Activated T-cell treated with anti-CD3 and anti-CD28 coated beads for 24 hours (primary cell): ENCODE data around the gene PRCC.
"Not testable (repeated sequence)": the region's sequence is repeated elsewhere in the genome, so short reads cannot be mapped to it uniquely, and the experiment has no call there.

Experiments used
- DNase-seq: peaks from one replicate; pipeline ENCODE4 v3.0.0-alpha.2; 2020; ENCODE audit warnings: low read depth

PRCC gene

DNA sequence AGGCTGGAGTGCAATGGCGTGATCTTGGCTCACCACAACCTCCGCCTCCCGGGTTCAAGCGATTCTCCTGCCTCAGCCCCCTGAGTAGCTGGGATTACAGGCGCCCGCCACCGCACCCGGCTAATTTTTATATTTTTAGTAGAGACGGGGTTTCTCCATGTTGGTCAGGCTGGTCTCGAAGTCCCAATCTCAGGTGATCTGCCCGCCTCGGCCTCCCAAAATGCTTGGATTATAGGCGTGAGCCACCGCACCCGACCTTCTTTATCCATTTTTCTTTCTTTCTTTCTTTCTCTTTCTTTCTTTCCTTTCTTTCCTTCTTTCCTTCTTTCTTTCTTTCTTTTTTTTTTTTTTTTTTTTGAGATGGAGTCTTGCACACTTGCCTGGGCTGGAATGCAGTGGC, 2.2 kb upstream of the PRCC start:
- DNase-seq: not testable (repeated sequence)

DNA sequence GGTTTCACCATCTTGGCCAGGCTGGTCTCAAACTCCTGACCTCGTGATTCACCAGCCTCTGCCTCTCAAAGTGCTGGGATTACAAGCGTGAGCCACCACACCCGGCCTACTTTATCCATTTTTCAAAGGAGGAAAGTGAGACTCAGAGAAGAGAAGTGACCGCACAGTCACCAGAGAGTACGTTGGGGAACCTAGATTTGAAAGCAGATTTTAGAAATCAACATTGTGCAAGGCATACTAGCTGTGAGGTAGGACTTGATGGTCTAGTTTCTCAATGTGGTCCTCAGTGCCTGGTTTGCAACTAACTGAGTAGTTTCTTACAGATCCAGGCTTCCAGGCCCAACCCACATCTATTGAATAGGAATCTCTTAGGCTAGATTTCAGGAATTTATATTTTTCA, 1.7 kb upstream of the PRCC start:
- no peak for DNase-seq

DNA sequence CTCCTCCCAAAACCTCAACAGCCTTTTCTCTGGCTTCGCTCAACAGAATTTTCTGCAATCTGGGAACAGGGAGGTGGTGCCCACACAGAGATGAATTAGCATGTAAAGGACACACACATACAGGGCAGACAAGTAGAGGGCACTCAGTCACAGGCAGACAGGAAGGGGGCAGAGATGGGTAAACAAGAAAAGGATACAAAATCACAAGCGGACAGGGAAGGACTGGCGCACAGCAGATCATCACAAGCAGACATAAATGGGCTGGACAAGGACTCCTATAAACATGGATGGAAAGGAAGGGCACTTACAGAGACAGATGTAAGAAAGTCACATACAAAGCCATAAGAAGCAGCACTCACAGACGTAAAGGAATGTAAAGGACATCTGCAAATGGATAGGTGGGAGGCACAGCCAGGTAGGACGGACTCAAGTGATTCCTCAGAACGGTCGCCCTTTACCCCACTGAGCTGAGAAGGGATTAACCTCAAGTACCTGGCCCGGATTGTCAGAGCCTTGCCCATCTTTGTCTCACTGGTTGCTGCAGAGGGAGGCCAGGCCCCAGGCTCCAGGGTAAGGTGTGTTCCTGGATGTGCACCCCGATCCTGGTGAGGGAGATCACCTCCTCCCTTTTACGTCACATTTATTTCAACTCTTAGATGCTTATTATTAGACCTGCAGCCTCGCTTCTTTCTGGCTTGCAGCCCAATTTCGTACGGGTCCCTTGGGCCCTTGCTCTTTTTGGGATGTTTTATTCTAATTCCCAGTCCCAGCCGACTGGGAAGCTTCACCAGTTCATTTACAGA, 836 bp upstream of the PRCC start:
- DNase-seq: no peak

DNA sequence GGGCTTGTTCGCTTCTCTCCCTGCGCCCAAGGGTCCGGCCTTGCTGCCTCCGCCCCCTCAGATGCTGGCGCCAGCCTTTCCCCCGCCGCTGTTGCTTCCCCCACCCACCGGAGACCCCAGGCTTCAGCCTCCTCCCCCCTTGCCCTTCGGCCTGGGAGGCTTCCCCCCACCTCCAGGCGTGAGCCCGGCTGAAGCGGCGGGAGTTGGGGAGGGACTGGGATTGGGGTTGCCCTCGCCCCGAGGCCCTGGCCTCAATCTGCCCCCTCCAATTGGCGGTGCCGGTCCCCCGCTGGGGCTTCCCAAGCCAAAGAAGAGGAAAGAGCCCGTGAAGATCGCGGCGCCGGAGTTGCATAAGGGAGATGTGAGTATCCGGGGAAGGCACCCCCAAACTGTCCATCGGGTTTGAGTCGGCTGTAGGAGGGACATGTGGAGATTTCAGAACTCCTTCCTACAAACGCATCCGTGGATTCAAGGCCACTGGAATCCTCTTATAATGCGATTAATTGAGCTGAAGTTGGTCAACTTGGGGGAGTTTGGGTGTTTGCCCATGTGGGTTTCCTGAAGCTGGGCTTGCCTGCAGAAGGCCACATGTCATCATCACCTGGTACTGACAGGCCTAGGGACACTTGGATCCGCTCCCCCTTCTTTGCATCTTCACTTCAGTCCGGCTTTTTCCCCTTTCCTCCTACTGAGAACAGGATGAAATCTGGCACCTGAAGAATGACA, 707 bp downstream of the PRCC start:
- no peak for DNase-seq

DNA sequence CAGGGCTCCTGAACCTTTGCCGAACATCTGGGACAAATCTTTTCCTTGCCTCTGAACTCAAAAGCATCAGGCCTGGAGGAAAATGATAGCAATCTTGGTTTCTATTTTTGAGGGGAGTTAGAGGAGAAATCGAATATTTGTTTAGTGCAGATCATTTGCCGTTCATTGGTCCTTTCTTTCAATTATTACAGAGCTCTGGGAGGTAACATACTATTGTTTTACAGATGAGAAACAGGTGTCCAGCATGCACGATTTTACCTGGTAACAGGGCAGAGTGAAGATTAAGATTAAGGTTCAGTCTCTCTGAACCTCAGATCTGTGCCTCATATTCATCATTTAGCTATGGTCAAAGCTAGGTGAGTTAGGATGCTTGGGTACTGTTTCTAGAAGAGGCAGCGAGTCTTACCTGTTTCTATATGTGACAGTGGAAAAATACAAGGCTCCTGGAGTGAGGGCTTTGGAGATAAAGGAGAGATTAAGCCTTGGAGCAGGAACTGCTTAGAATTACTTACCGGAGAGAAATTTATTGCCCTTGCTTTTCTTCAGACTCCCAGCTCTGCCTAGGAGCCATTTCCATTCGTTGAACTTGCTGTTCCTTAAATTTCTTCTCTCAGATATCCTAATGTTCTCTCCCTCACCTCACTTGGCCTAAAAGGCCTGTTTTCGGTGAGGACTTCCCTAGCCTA, 1.4 kb downstream of the PRCC start:
- no peak for DNase-seq

DNA sequence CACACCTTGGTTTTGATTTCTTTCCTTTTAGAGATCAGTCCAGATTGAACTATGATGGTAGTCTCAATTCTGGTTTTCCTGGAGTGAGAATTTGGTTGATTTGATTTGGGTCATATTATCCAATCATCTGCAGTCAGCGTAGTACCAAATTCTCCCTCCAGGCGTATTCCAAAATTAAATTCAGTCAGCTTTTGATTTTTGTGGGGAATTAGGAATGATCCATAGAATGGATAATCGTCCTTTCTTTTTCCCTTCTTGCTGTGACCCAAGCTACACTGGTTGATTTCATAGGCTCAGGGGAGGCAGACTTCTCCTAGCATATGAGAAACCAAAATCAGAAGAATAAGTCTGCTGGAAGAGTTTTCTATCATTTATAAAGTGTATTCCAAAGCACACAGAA, 4.9 kb downstream of the PRCC start:
- no peak for DNase-seq

DNA sequence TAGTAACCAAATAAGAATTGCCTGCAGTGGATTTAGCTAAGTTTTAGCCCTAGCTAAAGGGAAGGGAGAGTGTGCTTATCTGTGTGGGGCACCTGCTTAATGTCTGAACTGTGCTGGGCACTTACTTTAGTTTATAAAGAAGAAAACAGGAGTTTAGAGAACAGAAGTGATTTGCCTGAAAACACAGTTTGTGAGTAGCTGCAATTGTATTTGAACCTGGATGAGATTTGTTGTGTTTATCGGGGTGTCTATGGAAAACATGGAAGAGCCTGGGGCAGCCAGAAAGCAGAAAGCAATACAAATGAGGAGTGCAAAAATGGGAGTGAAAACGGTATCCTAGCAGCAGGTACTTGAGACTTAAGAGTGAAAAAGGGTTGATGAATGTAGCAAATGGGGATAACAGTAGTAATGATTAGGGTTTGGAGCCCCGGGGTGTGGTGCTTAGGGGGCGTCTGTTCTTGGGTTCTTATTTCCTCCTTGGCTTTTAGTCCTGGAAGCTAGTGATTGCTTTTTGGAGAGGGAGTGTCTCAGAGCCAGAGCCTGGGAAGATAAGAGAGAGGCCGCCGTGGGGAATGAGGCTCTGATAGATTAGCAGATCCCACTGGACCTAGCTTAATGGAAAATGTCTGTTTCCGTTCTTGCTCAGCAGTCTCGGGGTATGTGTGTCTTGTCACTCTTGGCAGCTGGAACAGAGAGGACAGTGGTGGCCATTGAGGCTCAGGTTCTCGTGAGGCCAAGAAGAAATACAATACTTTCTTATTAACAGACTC, 5.6 kb downstream of the PRCC start:
- no peak for DNase-seq

DNA sequence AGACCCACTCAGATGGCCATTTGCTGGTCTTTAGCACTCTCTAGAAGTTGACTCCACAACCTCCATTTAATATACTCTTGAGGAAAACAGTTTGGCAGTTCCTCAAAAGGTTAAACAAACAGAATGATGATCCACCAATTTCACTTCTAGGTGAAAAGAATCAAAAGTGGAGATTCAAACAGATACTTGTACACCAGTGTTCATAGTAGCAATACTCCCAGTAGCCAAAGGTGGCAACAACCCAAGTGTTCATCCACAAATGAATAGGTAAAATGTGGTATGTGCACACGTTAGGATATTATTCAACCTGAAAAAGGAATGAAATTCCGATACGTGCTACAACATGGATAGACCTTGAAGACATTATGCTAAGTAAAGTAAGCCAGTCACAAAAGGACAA, 6.3 kb downstream of the PRCC start:
- no peak for DNase-seq

DNA sequence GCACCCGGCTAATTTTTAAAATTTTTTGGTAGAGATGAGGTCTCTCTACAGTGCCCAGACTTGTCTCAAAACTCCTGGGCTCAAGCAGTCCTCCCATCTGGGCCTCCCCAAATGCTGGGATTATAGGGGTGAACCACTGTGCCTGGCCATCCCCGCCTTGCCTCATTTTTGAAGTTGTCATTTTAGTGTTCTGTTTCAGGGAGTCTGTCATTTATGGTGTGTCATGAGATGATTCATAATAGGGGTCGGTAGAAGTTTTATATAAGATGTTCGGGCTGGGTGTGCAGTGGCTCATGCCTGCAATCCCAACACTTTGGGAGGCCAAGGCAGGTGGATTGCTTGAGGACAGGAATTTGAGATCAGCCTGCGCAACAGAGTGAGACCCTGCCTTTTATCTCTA, 8.5 kb downstream of the PRCC start:
- no peak for DNase-seq

DNA sequence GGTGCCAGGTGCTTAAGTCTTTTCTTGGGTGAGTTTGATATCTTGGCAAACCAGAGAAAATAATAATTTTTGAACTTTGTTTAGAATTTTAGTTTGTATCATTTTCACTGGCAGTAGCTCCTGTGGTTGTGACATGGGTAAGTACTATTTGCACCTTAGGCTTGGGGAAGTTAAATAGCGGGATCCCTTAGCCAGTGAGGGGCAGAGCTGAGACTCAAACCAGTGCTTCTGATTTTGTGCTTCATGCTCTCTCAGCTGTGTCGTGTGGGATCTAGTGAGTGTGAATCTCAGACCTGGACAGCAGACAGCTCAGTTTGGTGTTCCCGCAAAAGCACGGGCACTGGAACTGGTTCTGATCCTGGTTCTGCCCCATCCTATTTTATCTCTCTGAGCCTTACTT, 9.6 kb downstream of the PRCC start:
- no peak for DNase-seq

DNA sequence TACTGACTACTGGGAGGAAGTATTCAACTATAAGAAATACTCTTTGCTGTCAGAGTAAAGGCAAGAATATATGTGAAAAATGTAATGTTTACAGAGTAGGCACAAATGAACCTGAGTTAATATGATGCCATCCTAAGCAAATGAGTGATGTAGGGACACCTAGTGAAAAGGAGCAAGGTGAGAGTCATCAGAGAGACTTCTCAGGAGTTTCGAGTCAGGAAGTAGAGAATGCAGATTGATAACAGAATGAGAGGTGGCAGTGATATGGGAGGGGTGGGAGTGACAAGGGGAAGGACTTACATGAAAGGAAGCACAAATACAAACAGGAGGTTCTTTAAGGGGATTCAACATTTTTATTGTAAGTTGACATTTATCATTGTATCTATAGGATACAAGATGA, 10.2 kb downstream of the PRCC start:
- no peak for DNase-seq

DNA sequence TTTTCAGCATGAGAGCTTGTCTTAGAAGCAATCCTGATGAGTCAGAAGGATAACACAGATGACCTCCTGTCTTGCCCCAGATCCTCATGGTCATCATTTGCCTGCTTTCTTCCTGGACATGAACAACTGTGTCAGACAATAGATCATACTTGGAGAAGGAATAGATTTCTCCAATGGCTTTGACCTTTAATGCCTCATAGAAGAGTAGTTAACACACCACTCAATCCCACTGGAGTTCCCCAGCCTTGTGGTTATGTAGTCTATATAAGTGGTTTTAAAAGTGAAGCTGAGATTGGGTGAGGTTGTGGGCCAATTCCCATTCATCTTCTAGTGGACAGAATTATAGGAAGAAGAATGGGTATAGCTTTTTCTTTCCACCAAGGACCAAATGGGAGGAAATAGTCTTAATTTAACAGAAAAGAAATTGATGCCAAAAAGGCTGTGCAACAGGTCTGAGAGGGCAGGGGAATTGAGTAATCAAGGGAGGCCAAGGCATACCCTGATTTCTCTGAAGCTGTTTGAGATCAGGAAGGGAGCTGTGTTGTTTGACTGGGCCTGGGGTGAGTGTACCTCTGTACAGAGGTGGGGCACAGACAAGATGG, 14.4 kb downstream of the PRCC start:
- DNase-seq: no peak

DNA sequence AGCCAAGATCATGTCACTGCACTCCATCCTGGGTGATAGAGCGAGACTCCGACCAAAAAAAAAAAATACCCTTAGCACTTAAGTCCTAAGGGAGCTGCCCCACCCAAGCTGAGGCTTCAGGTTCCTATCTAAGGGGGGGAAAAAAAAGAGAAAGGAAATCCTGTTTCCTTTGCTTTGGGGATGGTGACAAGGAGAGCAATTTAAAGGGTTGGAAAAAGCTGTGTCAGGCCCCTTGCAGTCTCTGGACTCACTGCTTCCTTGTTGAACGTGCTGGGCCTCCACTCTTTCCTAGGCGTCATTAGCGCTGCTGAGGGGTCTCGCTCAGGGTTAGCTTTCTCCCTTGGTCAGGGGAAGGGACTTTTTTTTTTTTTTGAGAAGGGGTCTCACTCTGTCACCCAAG, 18.1 kb downstream of the PRCC start:
- no peak for DNase-seq

DNA sequence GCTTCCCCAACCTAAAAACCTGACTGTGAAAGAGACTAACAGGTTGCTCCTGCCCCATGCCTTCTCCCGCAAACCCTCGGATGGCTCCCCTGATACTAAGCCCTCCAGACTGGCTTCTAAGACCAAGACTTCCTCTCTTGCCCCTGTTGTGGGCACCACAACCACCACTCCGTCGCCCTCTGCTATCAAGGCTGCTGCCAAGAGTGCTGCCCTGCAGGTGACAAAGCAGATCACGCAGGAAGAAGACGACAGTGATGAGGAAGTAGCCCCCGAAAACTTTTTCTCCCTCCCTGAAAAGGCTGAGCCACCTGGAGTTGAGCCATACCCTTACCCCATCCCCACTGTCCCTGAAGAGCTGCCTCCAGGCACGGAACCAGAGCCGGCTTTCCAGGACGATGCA, 19.3 kb downstream of the PRCC start:
- DNase-seq: no peak

DNA sequence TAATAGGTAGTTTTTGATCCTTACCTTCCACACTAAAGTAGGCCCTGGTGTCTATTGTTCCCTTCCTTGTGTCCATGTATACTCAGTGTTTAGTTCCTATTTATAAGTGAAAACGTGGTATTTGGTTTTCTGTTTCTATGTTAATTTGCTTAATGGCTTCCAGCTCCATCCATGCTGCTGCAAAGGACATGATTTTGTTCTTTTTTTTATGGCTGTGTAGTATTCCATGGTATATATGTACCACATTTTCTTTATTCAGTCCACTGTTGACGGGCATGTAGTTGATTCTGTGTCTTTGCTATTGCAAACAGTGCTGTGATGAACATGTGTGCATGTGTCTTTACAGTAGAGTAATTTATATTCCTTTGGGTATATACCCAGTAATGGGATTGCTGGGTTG, 20.8 kb downstream of the PRCC start:
- DNase-seq: no peak

DNA sequence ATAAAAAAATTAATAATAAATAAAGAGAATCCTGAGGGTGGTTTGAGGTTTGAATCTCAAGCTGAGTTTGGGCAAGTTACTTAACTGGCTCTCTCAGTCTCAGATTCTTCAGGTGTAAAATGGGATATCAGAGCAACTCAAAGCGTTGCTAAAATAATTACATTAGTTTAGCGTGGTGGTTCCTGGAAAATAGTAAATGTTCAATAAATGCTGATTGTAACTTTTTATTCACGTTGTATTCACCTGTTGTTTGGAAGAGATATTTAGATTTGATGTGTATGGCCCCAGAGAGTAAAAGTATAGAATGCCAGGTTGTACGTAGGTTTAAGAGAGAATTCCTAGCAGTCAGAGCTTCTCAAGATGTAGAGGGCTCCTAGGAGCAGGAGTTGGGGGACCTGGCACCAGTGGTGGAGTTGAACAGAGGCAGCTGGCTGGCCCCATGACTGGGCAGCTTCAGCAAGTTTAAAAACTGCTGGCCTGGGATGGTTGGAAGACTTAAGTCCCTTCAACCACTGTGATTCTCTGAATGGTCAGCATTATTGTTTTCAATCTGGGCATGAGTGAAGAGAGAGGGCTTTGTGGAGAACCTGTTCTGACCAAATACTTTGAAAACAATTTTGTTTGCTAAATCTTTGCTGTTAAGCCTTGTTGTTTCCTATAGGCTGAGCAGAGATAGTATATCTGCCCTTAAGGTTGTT, 22.4 kb downstream of the PRCC start:
- DNase-seq: no peak

DNA sequence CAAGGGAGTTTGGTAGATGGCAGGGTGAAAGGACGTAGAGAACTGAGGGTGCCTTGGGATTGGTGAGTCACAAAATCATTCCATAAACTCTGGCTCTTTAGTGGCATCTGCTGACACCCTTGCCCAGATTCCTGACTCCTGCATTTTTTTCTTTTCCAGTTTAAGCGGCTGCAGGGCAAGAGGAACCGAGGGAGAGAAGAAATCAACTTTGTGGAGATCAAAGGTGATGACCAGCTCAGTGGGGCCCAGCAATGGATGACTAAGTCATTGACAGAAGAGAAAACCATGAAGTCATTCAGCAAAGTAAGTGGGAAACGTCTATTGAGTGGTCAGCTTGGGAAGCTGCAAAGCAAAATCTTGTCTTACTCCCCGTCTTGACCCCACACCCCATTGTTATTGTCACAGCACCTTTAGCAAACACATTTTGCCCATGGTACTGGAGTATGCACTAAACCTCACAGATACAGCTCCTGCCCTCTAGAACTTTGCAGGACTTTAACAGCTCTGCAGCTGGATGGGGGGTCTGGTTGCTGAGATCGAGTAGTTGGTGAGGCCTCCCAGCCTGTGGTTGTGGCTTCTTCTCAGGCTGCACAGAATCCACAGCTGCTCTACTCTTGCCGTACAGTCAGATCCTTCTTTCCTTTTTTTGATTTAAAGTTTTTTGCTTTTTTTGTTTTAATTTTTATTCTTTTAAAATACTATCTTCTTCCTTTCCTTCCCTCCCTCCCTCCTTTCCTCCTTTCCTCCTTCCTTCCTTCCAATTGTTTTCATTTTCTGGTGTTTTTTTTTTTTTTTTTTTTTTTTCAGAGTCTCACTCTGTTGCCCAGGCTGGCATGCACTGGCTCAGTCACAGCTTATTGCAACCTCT, 27.4 kb downstream of the PRCC start:
- DNase-seq: no peak

DNA sequence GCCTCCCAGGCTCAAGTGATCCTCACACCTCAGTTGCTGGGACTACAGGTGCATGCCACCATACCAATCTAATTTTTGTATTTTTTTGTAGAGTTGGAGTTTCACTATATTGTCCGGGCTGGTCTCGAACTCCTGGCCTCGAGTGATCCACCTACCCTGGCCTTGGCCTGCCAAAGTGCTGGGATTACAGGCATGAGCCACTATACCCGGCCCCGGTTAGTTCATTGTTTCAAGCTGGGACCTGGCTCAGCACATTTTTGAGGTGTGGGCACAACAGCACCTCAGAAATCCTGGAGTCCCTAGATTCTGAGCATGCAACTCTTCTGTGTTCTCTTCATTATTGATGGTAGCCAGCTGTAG, 28.0 kb downstream of the PRCC start:
- DNase-seq: no peak

DNA sequence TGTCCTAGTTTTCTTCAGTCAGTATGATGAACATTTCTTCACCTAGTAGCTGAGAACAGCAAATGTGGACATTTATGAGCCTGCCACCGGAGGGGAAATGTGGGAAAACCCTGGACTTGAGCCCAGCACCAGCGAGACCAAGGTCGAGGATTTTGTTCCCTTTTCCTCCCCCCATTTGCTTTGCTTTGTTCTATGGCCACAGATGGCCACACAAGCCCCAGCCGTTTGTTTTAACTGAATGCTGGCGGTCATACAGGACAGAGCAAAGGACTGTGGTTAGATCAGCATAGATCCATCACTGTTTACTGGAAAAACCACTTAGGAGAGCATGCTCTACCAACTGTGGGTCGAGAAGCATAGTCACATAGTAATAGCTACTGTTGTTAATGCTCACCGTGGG, 28.5 kb downstream of the PRCC start:
- no peak for DNase-seq

DNA sequence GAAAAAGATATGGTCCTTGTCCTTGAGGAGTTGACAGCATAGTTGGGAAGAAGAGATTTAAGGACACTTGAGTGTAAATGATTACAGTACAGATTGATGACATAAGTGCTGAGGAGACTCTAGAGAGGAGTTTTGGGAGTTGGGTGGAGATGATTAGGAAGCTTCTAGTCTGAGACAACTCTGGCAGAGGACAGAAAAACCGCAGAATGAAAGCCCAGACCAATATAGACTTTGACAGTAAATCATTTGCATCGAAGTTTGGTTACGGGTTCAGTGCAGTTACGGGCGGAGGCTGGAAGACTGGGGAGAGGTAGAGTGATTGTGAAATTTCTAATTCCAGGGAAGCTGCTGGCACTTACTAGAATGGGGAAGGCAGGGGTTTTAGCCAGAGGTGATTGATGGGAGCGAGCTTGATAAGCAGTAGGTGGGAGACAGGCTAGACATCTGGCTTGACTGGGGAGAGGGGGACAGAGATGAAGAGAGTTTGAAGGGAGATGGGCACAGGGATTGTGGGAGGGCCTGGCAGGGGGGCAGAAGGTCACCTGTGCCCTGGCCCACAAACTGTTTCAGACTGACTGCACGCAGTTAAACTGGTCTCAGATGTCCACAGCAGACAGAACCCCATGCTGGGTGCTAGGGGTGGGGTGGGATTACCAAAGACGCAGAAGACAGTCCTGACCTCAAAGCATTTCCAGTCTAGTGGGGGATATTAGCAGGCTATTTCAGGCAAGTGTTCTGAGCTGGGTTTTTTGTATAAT, 29.2 kb downstream of the PRCC start:
- DNase-seq: no peak
